ENCODE data around the gene GPRC5C.

DNA sequence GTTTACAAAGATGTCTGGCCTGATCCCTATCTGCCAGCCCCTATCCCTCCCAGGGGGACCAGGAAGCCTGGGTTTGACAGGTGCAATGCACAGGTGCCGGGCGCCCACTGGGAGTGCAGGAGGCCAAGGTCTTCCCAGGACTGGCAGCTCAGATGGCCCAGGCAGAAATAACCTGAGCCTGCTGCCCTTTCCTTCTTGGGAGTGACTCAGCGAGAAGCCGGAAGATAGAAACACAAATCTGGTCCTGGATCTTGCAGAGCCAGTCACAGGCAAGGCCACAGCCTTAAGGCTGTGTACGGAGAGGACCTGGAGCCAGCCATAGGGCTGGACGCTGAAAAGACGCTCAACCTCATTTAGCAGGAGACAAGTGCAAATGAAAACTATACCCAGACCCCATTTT, 36.9 kb upstream of the GPRC5C start:
- no peak for TF ChIP-seq SPI1 (IDR thresholded peaks at IDR 0.05; ENCODE audit: borderline replicate concordance, low read depth)
- no peak for TF ChIP-seq POLR2AphosphoS5 (IDR thresholded peaks at IDR 0.05; ENCODE audit: low read depth)
